Heart right ventricle (tissue), 16 donors: ENCODE data around the gene GALNT18. TPM values are rescaled to one million over a fixed set of nuclear protein-coding genes. Genes with fewer than 3 reads are reported as not detected.

ENCODE experiments used
- ATAC-seq, 8 donors: fragments of 200-7000 bp; cut with Tn5 transposase; one replicate each; pipeline ENCODE4 v1.9.1; 2020; ENCODE audit warnings: mild to moderate bottlenecking in 8 of 8, moderate library complexity in 8 of 8, moderate number of reproducible peaks in 1 of 8
- DNase-seq, 2 donors: peaks; one replicate each; pipeline ENCODE4 v3.0.0-alpha.2; 2020
- H3K27ac ChIP-seq, 10 donors: fragments of 200-600 bp; sonication (generic) in 2 of 10; one replicate each; pipeline versions ENCODE4 v1.5.0 to v1.8.0; 2020 to 2022; ENCODE audit warnings: mild to moderate bottlenecking in 3 of 10
- H3K27me3 ChIP-seq, 7 donors: fragments of 200-600 bp; one replicate each; pipeline ENCODE4 v1.8.0; 2021 to 2022; ENCODE audit warnings: mild to moderate bottlenecking in 2 of 7
- H3K36me3 ChIP-seq, 9 donors: fragments of 200-600 bp; sonication (generic) in 1 of 9; one replicate each; pipeline versions ENCODE4 v1.5.0 to v1.8.0; 2020 to 2022; ENCODE audit warnings: mild to moderate bottlenecking in 2 of 9
- H3K4me1 ChIP-seq, 9 donors: fragments of 200-600 bp; sonication (generic) in 1 of 9; one replicate each; pipeline versions ENCODE4 v1.5.0 to v1.8.0; 2020 to 2022; ENCODE audit warnings: mild to moderate bottlenecking in 4 of 9
- H3K4me3 ChIP-seq, 10 donors: fragments of 200-600 bp; sonication (generic) in 2 of 10; one replicate each; pipeline versions ENCODE4 v1.5.0 to v1.8.0; 2020 to 2022; ENCODE audit warnings: mild to moderate bottlenecking in 7 of 10, moderate library complexity in 2 of 10
- H3K9me3 ChIP-seq, 11 donors: fragments of 200-600 bp in 10 of 11; sonication (generic) in 2 of 11; one replicate each; pipeline versions ENCODE4 v1.5.0 to v1.8.0; 2013 to 2022; ENCODE audit warnings: mild to moderate bottlenecking in 2 of 11, control low read depth in 1 of 11, moderate library complexity in 1 of 11
- WGBS, 2 donors: extraction: QIAGEN DNeasy Blood & Tissue Kit; methylation state at CpG; one replicate each; pipeline ENCODE4 v1.1.7; 2013; ENCODE audit warnings: inconsistent platforms in 1 of 2; 5-methylcytosine and 5-hydroxymethylcytosine counted together
- intact Hi-C, 10 donors: fragments of 100-400 bp; cut with DNase I; formaldehyde crosslinking; loops; one replicate each; pipeline versions ENCODE4 v1.11.1 to v1.14.2; 2022
- polyA plus RNA-seq, 2 donors: library from polyadenylated mRNA; stranded (reverse); fragments of 200-250 nt; gene quantifications; one replicate each; pipeline ENCODE4 v1.2.3, GENCODE V29; 2013
- total RNA-seq, 10 donors: library from RNA; stranded (reverse); fragmentation: NEBNext Ultra II Directional in 3 of 10; extraction: Animal tissue kit (Norgen Biotek cat#: 25700) in 3 of 10; gene quantifications; one replicate each; pipeline versions ENCODE4 v1.2.1 to v1.2.4, GENCODE V29; 2021 to 2023
- TF ChIP-seq, protein P1 (sequence below), 9 donors: fragments of 200-600 bp; sonication (generic) in 2 of 9; IDR thresholded peaks; one replicate each; pipeline versions ENCODE4 v1.5.0 to v1.8.0; 2021 to 2022; ENCODE audit warnings: antibody characterized with exemption in 9 of 9, mild to moderate bottlenecking in 5 of 9, moderate library complexity in 1 of 9
- donor health status: Arrhythmogenic right ventricular cardiomyopathy.
- donor health status: ischemic (EF 13 %, LVEDD 7.1; RV severe dilation, severe dysfunction).
- donor health status: healthy with polysubstance abuse.
- donor health status: DM: no; HTN: yes; CAD: no.
- donor health status: DM: no; HTN: no; CAD: no.
- donor health status: ischemic (EF 25% LVEDD 6.9; RV normal size, moderate dysfunction).
- donor health status: ischemic (EF 25% LVEDD 5.7; RV mildly dilated, moderate dysfunction).
- donor health status: healthy.
- donor health status: DM: yes; HTN: yes; CAD: no.
- donor health status: Ischemic cardiomyopathy.
- donor health status: ischemic (EF 35%, LVEDD 5.7; RV mildly dilated, moderate dysfunction).
- donor health status: nonischemic (EF 11% LVEDD 7.7; RV severe dilation, severe dysfunction).
- donor health status: DM: yes; HTN: yes; CAD: no.
- donor health status: PGD.
- donor health status: ischemic (EF 29% LVEDD 5.4; RV normal size, mild dysfunction).
- donor health status: nonischemic (EF 23%, LVEDD 6.1; RV moderate dilation, normal function).

GALNT18 gene
- total and polyA plus RNA-seq, 12 donors = 7.0 to 29.0 (median 15.6) TPM

DNA sequence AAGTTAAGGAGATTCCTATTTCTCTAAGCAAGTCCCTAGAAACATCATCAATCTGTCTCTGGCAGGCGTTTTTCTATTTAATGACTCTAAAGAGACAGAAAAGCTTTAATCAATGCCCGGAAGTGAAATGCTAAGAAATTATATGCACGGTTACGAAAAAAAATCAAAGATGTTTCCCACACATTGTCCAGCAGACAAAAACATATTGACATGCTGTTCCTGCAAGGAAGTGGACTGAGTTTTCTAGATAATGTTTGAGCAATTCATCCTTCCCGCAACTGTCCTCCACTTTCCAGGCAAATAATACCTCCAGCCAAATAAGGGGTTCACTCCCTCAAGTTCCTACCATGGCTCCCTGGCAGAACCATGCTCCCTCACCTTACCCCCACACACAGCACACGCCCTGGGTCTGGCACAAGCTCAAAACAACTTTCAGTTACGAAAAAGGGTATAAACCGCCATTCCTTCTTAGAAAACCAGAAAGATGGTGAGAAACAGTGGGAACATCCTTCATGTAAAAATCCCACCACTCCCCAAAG, 29.6 kb downstream of the GALNT18 start:
- peak overlapping the region in 6 of 10 donors; percentile 19 to 80 (median 48) for H3K27ac ChIP-seq
- no peaks in the 10 kb centered on the region for H3K9me3 ChIP-seq
- H3K27me3 ChIP-seq = no peaks in the 10 kb centered on the region
- intact Hi-C loops = no loop called here
- 72 to 76% methylated on average over 8 of the region's 8 CpGs for WGBS, 2 donors
- no peak for DNase-seq
- ATAC-seq = peak in 1 of 8 donors; percentile 17
- H3K36me3 ChIP-seq = no peaks in the 10 kb centered on the region
- H3K4me1 ChIP-seq = peaks cover 5 to 64% (median 18%) of the 10 kb centered on the region in 9 donors
- TF ChIP-seq, protein P1, sequence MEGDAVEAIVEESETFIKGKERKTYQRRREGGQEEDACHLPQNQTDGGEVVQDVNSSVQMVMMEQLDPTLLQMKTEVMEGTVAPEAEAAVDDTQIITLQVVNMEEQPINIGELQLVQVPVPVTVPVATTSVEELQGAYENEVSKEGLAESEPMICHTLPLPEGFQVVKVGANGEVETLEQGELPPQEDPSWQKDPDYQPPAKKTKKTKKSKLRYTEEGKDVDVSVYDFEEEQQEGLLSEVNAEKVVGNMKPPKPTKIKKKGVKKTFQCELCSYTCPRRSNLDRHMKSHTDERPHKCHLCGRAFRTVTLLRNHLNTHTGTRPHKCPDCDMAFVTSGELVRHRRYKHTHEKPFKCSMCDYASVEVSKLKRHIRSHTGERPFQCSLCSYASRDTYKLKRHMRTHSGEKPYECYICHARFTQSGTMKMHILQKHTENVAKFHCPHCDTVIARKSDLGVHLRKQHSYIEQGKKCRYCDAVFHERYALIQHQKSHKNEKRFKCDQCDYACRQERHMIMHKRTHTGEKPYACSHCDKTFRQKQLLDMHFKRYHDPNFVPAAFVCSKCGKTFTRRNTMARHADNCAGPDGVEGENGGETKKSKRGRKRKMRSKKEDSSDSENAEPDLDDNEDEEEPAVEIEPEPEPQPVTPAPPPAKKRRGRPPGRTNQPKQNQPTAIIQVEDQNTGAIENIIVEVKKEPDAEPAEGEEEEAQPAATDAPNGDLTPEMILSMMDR (IDR thresholded peaks at IDR 0.05) = no peak
- H3K4me3 ChIP-seq = no peak overlapping the region

DNA sequence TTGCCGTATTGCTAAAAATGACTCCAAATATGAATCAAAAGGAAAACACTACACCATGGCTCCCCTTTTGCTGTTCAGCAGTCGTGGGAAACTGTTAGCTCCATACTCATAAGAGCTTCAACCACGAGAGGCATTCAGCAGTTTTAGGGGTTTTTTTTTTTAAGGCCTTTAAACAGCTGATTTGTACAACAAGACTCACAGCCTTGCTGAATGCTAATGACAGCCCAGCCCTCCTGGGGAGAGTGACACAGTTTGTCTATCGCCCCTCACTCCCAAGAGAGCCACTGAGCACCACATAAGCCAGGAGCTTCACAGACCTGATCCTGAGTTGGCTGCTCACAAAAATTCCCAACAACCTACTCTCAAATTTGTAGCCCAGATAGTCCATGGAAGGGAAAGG, 32.4 kb downstream of the GALNT18 start:
- TF ChIP-seq, protein P1 (IDR thresholded peaks at IDR 0.05) = no peak
- no peaks in the 10 kb centered on the region for H3K36me3 ChIP-seq
- no peaks in the 10 kb centered on the region for H3K27me3 ChIP-seq
- peaks cover 5 to 85% (median 20%) of the 10 kb centered on the region in 9 donors for H3K4me1 ChIP-seq
- intact Hi-C loops = no loop called here
- ATAC-seq = no peak
- H3K27ac ChIP-seq = peak overlapping the region in 2 of 10 donors; percentile 59 to 68
- 59 to 66% methylated on average over 4 of the region's 4 CpGs for WGBS, 2 donors
- DNase-seq = no peak
- no peaks in the 10 kb centered on the region for H3K9me3 ChIP-seq
- no peak overlapping the region for H3K4me3 ChIP-seq

DNA sequence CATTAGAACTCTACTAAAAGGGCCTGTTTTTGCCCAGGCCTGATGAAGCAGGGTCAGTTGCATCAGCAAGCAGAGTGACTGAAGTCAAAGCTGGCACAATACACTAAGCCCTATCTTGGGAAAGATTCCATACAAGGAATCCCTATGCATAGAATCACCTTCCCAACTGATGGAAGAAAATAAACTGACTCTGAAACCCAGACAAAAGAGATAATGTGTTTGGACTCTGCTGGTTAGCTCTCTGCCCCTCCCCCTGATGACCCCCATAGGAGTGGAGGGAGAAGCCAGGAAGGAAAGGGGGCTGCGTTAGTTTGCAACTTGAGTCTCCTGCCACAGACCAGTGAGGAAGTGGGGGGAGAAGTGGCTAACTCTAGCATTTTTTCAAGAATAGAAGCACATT, 32.9 kb downstream of the GALNT18 start:
- no peaks in the 10 kb centered on the region for H3K36me3 ChIP-seq
- no peaks in the 10 kb centered on the region for H3K9me3 ChIP-seq
- intact Hi-C loops = no loop called here
- peaks cover 5 to 90% (median 25%) of the 10 kb centered on the region in 9 donors for H3K4me1 ChIP-seq
- ATAC-seq (no peak), DNase-seq (no peak)
- no peaks in the 10 kb centered on the region for H3K27me3 ChIP-seq
- WGBS, 2 donors = 44 to 79% methylated on average over 1 of the region's 1 CpG
- TF ChIP-seq, protein P1 (IDR thresholded peaks at IDR 0.05) = no peak
- H3K4me3 ChIP-seq = no peak overlapping the region
- peak overlapping the region in 3 of 10 donors; percentile 54 to 68 (median 59) for H3K27ac ChIP-seq

DNA sequence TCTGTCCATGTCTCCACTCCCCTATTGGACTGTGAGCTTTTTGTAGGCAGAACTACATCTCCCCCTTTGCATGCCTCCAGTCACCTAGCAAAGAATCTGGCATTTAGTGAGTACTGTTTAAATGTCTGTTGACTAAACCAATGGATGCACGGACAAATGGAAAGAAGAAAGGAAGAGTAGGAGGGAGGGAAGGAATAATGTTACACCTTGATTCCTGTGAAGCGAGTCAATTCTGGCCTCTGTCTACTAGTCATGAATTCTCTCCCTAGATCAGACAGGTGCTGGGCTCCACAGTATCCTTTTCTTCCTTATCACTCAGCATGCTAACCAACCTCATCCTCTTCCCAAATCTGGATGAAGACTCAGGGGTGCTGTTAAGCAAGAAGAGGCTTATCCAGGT, 33.6 kb downstream of the GALNT18 start:
- intact Hi-C loops = no loop called here
- Histone ChIP-seq H3K9me3 (no peaks in the 10 kb centered on the region), H3K27ac (peak overlapping the region in 3 of 10 donors; percentile 54 to 68 (median 59)), H3K4me3 (no peak overlapping the region), H3K4me1 (peaks cover 7 to 91% (median 30%) of the 10 kb centered on the region in 9 donors), H3K36me3 (no peaks in the 10 kb centered on the region), H3K27me3 (no peaks in the 10 kb centered on the region)
- DNase-seq (no peak), ATAC-seq (no peak)
- TF ChIP-seq, protein P1 (IDR thresholded peaks at IDR 0.05) = no peak
- WGBS, 2 donors = 94 to 95% methylated on average over 2 of the region's 2 CpGs
